Activated CD4-positive, alpha-beta T cell treated with anti-CD3 and anti-CD28 coated beads, Interleukin-2, amount 50 U/mL, for 24 hours (primary cell): ENCODE measurements around the gene SHB.
"Not testable (repeated sequence)": the region's sequence is repeated elsewhere in the genome, so short reads cannot be mapped to it uniquely, and the experiment has no call there.

Experiments
- DNase-seq, 2 donors: peaks; one replicate each; pipeline ENCODE4 v3.0.0-alpha.2; 2020; ENCODE audit warnings: low read depth in 1 of 2, low spot score in 1 of 2

The SHB gene

GRCh38 chr9:38064842-38065368 lies 4.1 kb downstream of the SHB start:
- DNase-seq: no peak

- no peak for DNase-seq
Measured at GRCh38 chr9:38063363-38063707, 5.7 kb downstream of the SHB start.

GRCh38 chr9:38062498-38063362 lies 6.3 kb downstream of the SHB start:
- no peak for DNase-seq

GRCh38 chr9:38062106-38062497 lies 6.9 kb downstream of the SHB start:
- no peak for DNase-seq

GRCh38 chr9:38061326-38061977 lies 7.6 kb downstream of the SHB start:
- no peak for DNase-seq

GRCh38 chr9:38060681-38061080 lies 8.3 kb downstream of the SHB start:
- DNase-seq: no peak

GRCh38 chr9:38059233-38059936 lies 9.6 kb downstream of the SHB start:
- no peak for DNase-seq

GRCh38 chr9:38058452-38059232 lies 10.4 kb downstream of the SHB start:
- no peak for DNase-seq

GRCh38 chr9:38057416-38058195 lies 11.4 kb downstream of the SHB start:
- DNase-seq: no peak

GRCh38 chr9:38054653-38055052 lies 14.4 kb downstream of the SHB start:
- no peak for DNase-seq

- no peak for DNase-seq
Measured at GRCh38 chr9:38053697-38054461, 15.1 kb downstream of the SHB start.

- no peak for DNase-seq
Measured at GRCh38 chr9:38051780-38052546, 17.1 kb downstream of the SHB start.

- no peak for DNase-seq
Measured at GRCh38 chr9:38048316-38048969, 20.6 kb downstream of the SHB start.

GRCh38 chr9:38047301-38048251 lies 21.5 kb downstream of the SHB start:
- no peak for DNase-seq

- DNase-seq: no peak
Measured at GRCh38 chr9:38046661-38047300, 22.2 kb downstream of the SHB start.

- DNase-seq: not testable (repeated sequence)
Measured at GRCh38 chr9:38045939-38046338, 23.1 kb downstream of the SHB start.

- no peak for DNase-seq
Measured at GRCh38 chr9:38044706-38045105, 24.3 kb downstream of the SHB start.
